PC-3 (cell line): ENCODE measurements around the gene KCTD5. TPM values are rescaled to one million over a fixed set of nuclear protein-coding genes. Genes with fewer than 3 reads are reported as not detected.
"Not testable (repeated sequence)": the region's sequence is repeated elsewhere in the genome, so short reads cannot be mapped to it uniquely, and the experiment has no call there.

ENCODE experiments used
- ATAC-seq: fragments of 200-7000 bp; cut with Tn5 transposase; 2 replicates; pipeline ENCODE4 v1.9.1; 2020; ENCODE audit warnings: mild to moderate bottlenecking, moderate library complexity
- BruUV-seq: library from RNA; stranded (reverse); fragments of 400-500 nt; replicated peaks from 2 replicates; lab custom pipeline; 2021; lab: Mats Ljungman, UMichigan
- CTCF ChIA-PET: fragments of 300-600 bp; sonication (Branson Sonifier 250); formaldehyde crosslinking; loops from one replicate; lab custom pipeline; 2022; ENCODE audit warnings: antibody characterized with exemption; lab: Charles Lee
- POLR2A ChIA-PET: fragments of 300-600 bp; sonication (Branson Sonifier 250); formaldehyde crosslinking; loops from one replicate; lab custom pipeline; 2022; ENCODE audit warnings: antibody characterized with exemption; ENCODE audit not compliant: unreplicated experiment; lab: Charles Lee
- DNase-seq: peaks from one replicate; pipeline ENCODE4 v3.0.0-alpha.2; 2015
- H2AFZ ChIP-seq: fragments of 300-600 bp; sonication (generic); 2 replicates; pipeline ENCODE4 v1.6.0; 2016; ENCODE audit warnings: antibody characterized with exemption, low read length
- H3F3A ChIP-seq: fragments of 300-600 bp; sonication (generic); one replicate; pipeline ENCODE4 v1.6.0; 2017; ENCODE audit warnings: antibody characterized with exemption, low read length, control low read depth, mild to moderate bottlenecking; ENCODE audit not compliant: unreplicated experiment
- H3K27ac ChIP-seq: fragments of 300-600 bp; sonication (generic); 2 replicates; pipeline ENCODE4 v1.5.1; 2016; ENCODE audit warnings: mild to moderate bottlenecking, low read length
- H3K27me3 ChIP-seq: fragments of 300-600 bp; sonication (generic); 2 replicates; pipeline ENCODE4 v1.6.1; 2016; ENCODE audit warnings: low read length, mixed read lengths
- H3K36me3 ChIP-seq: fragments of 300-600 bp; sonication (generic); 2 replicates; pipeline ENCODE4 v1.6.1; 2016; ENCODE audit warnings: low read depth, mixed run types, low read length, mixed read lengths
- H3K4me1 ChIP-seq: fragments of 300-600 bp; sonication (generic); 2 replicates; pipeline ENCODE4 v1.5.1; 2016; ENCODE audit warnings: low read length; ENCODE audit not compliant: insufficient read depth
- H3K4me2 ChIP-seq: fragments of 300-600 bp; sonication (generic); 2 replicates; pipeline ENCODE4 v1.6.0; 2016; ENCODE audit warnings: low read length
- H3K4me3 ChIP-seq: fragments of 300-600 bp; sonication (generic); 2 replicates; pipeline ENCODE4 v1.5.1; 2016; ENCODE audit warnings: mild to moderate bottlenecking, low read length, mixed read lengths
- H3K79me2 ChIP-seq: fragments of 300-600 bp; sonication (generic); 2 replicates; pipeline ENCODE4 v1.6.1; 2017; ENCODE audit warnings: low read length, mixed read lengths
- H3K9ac ChIP-seq: fragments of 300-600 bp; sonication (generic); 2 replicates; pipeline ENCODE4 v1.6.0; 2016; ENCODE audit warnings: mild to moderate bottlenecking, low read length
- H3K9me2 ChIP-seq: fragments of 300-600 bp; sonication (generic); replicated peaks from 2 replicates; pipeline ENCODE4 v1.6.1; 2016; ENCODE audit warnings: mixed run types, low read length, mixed read lengths
- H3K9me3 ChIP-seq: fragments of 300-600 bp; sonication (generic); 2 replicates; pipeline ENCODE4 v1.6.1; 2016; ENCODE audit warnings: low read length, mixed read lengths
- H4K20me1 ChIP-seq: fragments of 300-600 bp; sonication (generic); 2 replicates; pipeline ENCODE4 v1.6.1; 2016; ENCODE audit warnings: low read length, mixed read lengths
- CTCF ChIP-seq: fragments of 300-600 bp; sonication (generic); conservative IDR thresholded peaks from 2 replicates; pipeline ENCODE4 v1.5.1; 2017; ENCODE audit warnings: antibody characterized with exemption, low read depth, mild to moderate bottlenecking, low read length
- EZH2 ChIP-seq: fragments of 300-600 bp; sonication (generic); IDR thresholded peaks from one replicate; pipeline ENCODE4 v1.6.1; 2017; ENCODE audit warnings: antibody characterized with exemption, mild to moderate bottlenecking, low read length; ENCODE audit not compliant: unreplicated experiment
- EZH2phosphoT487 ChIP-seq: fragments of 300-600 bp; sonication (generic); IDR thresholded peaks from 2 replicates; pipeline ENCODE4 v1.6.1; 2018; ENCODE audit warnings: mild to moderate bottlenecking, antibody characterized with exemption, low read length, borderline replicate concordance
- intact Hi-C: fragments of 100-400 bp; cut with micrococcal nuclease; formaldehyde crosslinking; loops from 2 replicates; pipeline ENCODE4 v1.9.0; 2023
- total RNA-seq: library from RNA; depleted of rRNA; stranded (reverse); fragments of >200 nt; gene quantifications from 2 replicates; pipeline ENCODE4 v1.2.3, GENCODE V29; 2014

Gene KCTD5
- total RNA-seq, 1 experiment from 2014 or later = 52.2 TPM

GRCh38 chr16:2660014-2660662 lies 22.2 kb upstream of the KCTD5 start:
- DNase-seq, H3K9me3 ChIP-seq, H3K27me3 ChIP-seq, H3K9me2 ChIP-seq, intact Hi-C loops, H3K79me2 ChIP-seq, CTCF ChIA-PET, H3K4me2 ChIP-seq, POLR2A ChIA-PET, ATAC-seq, H3F3A ChIP-seq, H2AFZ ChIP-seq, H3K4me3 ChIP-seq, H3K9ac ChIP-seq, H3K36me3 ChIP-seq, H3K27ac ChIP-seq, BruUV-seq, H4K20me1 ChIP-seq: not testable (repeated sequence)
- peaks cover 23% of the 10 kb centered on the region for H3K4me1 ChIP-seq

- POLR2A ChIA-PET = interaction anchor here (0.6 kb wide), 1 partner anchor 1968 kb away, joined by 4 read pairs; no protein-coding TSS in a partner anchor
- H3K9me2 ChIP-seq, H3K27me3 ChIP-seq, H3K4me3 ChIP-seq, intact Hi-C loops, H3K79me2 ChIP-seq, BruUV-seq, H2AFZ ChIP-seq, CTCF ChIA-PET, ATAC-seq, H3K4me2 ChIP-seq, H3K27ac ChIP-seq, H4K20me1 ChIP-seq, DNase-seq, H3K9me3 ChIP-seq, H3F3A ChIP-seq, H3K36me3 ChIP-seq, H3K9ac ChIP-seq: not testable (repeated sequence)
- H3K4me1 ChIP-seq = peaks cover 27% of the 10 kb centered on the region
Measured at GRCh38 chr16:2660755-2661373, 21.5 kb upstream of the KCTD5 start.

GRCh38 chr16:2663553-2664546 lies 18.5 kb upstream of the KCTD5 start:
- H3K9me2 ChIP-seq = no peaks in the 10 kb centered on the region
- H3K4me3 ChIP-seq = peak overlapping the region; percentile 44; the same call in 1 of the 2 replicates
- no TSS peak for BruUV-seq
- TF ChIP-seq EZH2 = no peak
- TF ChIP-seq CTCF = no peak
- TF ChIP-seq EZH2phosphoT487 = no peak
- H3K9ac ChIP-seq = peak overlapping the region; percentile 72
- peak; percentile 81 for DNase-seq
- ATAC-seq = peak; percentile 96
- H3K4me2 ChIP-seq = peak overlapping the region; percentile 76
- H3K27ac ChIP-seq = peak overlapping the region; percentile 97
- no peaks in the 10 kb centered on the region for H3K27me3 ChIP-seq
- peak overlapping the region; percentile 59 for H2AFZ ChIP-seq
- H3K79me2 ChIP-seq = no peaks in the 10 kb centered on the region
- H4K20me1 ChIP-seq = no peaks in the 10 kb centered on the region
- H3F3A ChIP-seq = peaks cover 3% of the 10 kb centered on the region
- intact Hi-C loops = no loop called here
- peaks cover 27% of the 10 kb centered on the region for H3K4me1 ChIP-seq
- ChIA-PET CTCF (no interaction called here), POLR2A (no interaction called here)
- no peaks in the 10 kb centered on the region for H3K9me3 ChIP-seq
- no peaks in the 10 kb centered on the region for H3K36me3 ChIP-seq
